HG03565 (cell line): ENCODE measurements around the gene BTD.
"Not testable (repeated sequence)": the region's sequence is repeated elsewhere in the genome, so short reads cannot be mapped to it uniquely, and the experiment has no call there.

Source experiments
- ATAC-seq: cut with Tn5 transposase; IDR thresholded peaks from one replicate; pipeline ENCODE4 v1.9.1; 2021; ENCODE audit warnings: mild to moderate bottlenecking, moderate library complexity; ENCODE audit not compliant: unreplicated experiment

Gene BTD

DNA sequence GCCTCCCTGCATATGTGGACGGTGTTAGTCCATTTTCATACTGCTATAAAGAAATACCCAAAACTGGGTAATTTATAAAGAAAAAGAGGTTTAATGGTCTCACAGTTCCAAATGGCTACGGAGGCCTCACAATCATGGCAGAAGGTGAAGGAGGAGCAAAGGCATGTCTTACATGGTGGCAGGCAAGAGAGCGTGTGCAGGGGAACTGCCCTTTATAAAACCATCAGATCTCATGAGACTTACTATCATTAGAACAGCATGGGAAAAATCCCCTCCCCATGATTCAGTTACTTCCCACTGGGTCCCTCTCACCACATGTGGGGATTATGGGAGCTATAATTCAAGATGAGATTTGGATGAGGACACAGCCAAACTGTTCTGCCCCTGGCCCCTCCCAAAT is 1.3 kb downstream of the BTD start:
- not testable (repeated sequence) for ATAC-seq

DNA sequence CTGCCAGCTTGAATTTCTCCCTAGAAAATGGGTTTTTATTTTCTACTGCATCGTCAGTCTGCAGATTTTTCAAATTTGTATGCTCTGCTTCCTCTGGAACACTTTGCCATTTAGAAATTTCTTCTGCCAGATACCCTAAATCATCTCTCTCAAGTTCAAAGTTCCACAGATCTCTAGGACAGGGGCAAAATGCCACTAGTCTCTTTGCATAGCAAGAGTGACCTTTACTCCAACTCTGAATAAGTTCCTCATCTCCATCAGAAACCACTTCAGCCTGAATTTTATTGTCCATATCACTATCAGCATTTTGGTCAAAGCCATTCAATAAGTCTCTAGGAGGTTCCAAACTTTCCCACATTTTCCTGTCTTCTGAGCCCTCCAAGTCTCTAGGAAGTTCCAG is 3.0 kb downstream of the BTD start:
- ATAC-seq = not testable (repeated sequence)

DNA sequence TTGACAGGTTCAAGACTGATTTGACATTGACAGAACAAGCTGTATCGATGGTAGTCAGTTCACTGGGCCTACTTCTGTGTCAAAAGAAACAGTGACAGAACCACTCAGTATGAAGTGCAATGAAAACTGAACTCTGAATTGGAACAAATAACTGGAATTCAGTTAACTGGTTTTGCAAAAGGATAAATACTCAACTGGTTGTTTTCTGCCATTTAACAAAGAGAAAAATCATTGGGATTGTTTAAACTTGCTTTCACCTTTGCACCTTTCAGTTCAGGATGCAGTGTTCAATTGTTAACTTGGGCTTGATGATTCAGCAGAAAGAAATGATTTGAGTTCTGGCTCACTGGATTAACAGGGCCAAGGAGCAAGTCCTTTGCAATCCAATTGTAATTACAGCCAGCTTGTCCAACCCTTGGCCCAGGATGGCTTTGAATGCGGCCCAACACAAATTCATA is 4.9 kb downstream of the BTD start:
- no peak for ATAC-seq

- ATAC-seq = no peak
These were observed 8.7 kb downstream of the BTD start for GRCh38 chr3:15610082-15610759.

GRCh38 chr3:15611018-15611417 is 9.5 kb downstream of the BTD start:
- no peak for ATAC-seq

DNA sequence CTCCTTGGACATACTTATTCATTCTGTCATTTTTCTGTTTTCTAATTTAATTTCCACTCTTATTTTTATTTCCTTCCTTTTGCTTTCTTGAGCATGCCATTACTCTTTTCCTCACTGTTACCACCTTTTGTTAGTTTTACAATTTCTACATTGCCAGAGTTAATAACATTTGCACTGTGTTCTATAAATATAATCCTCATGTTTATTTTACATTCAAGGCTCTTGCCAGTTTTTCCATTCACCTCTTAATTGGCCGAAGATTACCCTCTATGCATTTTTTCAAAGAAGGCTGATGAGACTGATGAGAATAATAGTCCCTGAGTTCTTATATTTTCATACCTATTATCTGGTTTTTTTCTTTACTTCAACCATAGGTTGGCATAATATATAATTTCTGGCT is 10.5 kb downstream of the BTD start:
- no peak for ATAC-seq

DNA sequence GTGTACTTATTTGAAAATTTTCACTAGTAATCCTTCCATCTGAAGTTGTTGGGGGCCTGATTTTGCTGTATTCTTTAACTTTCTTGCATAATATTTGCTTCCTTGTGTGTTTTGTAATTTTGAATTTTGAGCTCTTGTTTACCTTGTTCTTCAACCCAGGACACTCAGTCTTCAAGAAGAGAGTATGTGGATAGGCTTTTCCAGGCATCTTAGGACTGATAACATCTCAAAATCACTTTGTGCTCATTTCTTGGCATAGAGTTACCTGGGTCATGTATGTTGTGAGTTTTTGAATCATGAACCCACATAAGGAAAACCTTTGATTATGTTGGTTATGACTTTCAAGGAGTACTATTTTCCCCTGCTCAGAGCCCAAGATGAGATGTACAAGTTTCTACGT is 13.4 kb downstream of the BTD start:
- ATAC-seq = no peak

GRCh38 chr3:15616053-15616452 is 14.5 kb downstream of the BTD start:
- ATAC-seq = no peak

DNA sequence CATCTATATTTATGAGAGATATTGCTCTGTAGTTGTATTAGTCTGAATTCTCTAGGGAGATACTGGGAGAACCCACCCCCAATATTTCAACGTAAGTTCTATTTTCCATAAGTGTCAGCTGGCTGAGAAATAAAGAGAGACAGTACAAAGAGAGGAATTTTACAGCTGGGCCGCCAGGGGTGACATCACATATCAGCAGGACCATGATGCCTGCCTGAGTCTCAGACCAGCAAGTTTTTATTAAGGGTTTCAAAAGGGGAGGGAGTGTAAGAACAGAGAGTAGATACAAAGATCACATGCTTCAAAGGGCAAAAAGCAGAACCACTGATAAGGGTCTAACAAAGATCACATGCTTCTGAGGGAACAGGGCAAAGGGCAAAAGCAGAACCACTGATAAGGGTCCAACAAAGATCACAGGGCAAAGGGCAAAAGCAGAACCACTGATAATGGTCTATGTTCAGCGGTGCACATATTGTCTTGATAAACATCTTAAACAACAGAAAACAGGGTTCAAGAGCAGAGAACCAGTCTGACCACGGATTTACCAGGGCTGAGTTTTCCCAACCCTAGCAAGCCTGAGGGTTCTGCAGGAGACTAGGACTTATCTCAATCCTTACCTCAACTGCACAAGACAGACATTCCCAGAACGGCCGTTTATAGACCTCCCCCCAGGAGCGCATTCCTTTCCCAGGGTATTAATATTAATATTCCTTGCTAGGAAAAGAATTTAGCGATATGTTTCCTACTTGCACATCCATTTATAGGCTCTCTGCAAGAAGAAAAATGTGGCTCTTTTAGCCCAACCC is 18.3 kb downstream of the BTD start:
- ATAC-seq = not testable (repeated sequence)

DNA sequence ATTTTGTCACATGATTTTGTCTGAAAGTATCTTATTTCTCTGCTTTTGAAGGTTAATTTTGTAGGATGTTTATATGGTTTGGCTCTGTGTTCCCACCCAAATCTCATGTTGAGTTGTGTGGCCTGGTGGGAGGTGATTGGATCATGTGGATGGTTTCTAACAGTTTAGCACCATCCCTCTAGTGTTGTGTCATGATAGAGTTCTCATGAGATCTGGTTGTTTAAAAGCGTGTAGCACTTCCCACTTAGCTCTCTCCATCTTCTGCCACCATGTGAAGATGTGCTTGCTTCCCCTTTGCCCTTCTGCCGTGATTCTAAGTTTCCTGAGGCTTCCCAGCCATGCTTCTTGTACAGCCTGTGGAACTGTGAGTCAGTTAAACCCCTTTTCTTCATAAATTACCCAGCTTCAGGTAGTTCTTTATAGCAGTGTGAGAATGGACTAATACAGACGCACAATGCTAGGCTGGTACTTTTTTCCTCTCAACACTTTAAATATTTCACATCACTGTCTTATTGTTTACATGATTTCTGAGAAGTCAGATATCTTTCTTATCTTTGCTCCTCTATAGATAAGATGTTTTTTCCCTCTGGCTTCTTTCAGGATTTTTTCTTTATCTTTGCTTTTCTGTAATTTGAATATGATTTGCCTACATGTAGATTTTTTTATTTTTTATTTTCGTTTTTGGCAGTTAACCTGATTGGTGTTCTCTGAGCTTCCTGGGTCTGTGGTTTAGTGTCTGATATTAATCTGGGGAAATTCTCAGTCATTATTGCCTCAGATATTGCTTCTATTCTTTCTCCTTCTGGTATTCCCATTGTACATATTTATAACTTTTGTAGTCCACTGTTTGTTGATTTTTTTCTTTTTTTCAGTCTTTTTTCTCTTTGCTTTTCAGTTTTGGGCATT is 22.2 kb downstream of the BTD start:
- no peak for ATAC-seq

DNA sequence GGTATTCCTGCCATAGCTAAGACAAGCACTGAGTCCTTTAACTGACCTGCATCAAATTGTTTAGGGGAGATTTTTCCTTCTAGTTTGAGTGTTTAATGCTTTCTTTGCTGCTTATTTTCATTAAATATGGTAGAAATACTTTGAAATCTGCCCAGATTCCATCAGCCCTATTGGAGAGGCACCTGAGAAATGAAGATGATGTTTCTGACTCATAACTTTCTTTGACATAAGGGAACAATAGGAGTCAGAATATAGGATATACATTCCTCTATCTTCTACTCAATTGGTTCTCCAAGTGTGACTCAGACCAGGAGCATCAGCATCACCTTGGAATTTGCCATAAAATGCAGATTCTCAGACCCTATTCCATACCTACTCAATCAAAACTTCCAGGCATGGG is 27.4 kb downstream of the BTD start:
- ATAC-seq = no peak

DNA sequence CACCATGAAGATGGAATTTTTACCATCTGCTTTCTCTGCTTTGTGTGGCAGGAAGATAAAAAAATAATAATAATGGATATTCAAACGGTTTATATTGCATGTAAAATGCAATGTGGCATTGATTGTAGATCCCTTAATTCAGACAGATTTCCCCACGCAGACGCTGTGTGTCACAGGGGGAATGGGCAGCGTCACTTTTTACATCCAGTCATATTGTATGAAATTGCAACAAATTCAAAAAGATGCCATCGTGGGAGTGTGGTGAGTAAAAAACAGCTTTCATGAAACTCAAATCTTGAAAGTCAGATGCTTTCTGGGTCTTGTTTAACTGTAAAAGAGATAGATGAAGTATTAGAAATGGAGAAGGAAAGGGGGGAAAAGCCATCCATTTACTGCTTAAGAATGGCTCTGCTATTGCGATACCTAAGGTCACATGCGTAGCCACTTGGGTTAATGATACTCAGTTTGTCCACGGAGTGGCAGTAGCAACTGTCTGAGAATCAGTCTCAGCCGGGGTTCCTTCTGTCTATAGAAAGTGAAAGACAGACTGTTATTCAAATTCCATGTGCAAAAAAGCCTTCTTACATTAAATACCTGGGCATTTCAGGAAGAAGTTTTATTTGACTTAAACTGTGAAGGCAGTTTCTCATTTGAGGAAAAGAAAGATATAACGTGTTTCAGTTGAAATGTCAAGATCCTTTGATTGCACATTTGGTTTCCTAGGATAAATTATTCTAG is 28.5 kb downstream of the BTD start:
- peak; percentile 92 for ATAC-seq

GRCh38 chr3:15630646-15631350 is 29.3 kb downstream of the BTD start:
- peak; percentile 32 for ATAC-seq

GRCh38 chr3:15631426-15632211 is 30.1 kb downstream of the BTD start:
- ATAC-seq = no peak

DNA sequence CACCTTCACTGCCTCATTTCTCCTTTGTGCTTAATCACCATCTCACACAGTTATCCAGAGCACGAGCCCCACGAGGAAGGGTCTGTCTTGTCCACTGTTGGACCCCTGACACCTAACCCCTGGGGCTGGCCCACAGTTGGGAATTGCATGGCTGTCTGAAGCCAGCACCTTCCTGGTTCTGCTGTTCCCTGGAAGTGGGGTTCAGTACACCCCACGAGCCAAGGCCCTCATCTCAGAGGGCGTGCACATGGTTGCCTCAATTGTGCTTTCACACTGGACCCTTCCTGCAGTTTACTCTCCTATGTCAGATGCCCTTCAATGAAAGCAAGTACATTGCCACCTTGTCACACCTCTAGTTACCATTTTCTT is 30.7 kb downstream of the BTD start:
- ATAC-seq = no peak

GRCh38 chr3:15633159-15633558 is 31.6 kb downstream of the BTD start:
- no peak for ATAC-seq

DNA sequence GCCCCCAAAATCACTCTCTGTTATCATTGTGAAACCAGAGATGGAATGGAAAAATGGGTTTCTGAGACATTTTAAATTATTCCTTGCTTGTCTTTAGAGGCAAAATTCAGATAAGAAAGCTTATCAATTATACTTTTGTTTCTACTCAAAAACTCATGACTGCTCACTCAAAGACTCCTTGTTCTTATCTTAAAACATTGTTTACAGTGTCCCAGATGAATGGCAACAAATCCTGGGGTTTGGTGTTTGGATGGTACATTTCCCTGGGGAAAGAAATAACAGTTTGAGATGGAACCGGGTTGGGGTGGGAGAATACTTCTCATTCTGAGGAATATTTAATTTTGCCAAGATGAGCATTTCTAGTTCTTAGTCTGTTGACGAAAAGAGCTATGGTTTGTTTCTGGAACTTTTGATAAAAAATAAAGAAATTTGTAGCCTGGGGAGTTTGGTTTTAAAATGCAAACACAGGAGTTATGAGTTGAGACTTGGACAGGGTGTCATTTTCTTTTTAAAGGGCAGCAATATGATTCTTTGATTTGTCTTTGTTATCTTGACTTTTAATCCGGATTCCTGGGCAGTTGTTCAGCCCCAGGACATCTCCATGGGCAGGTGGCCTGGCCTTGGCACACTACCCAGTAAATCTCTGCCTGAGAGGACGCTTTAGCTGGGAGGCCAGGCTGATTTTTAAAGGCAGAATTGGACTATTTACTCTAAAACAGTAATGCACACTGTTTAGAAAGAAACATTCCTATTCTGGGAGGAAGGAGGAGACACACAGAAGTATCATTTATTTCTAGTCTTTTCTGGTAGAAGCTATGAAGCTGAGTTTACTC is 32.4 kb downstream of the BTD start:
- no peak for ATAC-seq

- ATAC-seq = no peak
These were observed 33.1 kb downstream of the BTD start for GRCh38 chr3:15634671-15635070.
